HEK293 (cell line): ENCODE results near the gene PCBP4.

ENCODE experiments used
- CTCF ChIA-PET: fragments of 350-600 bp; formaldehyde crosslinking; extraction: SDS; loops from one replicate; lab custom pipeline; 2021; ENCODE audit warnings: antibody characterized with exemption; lab: Yijun Ruan, JAX
- POLR2A ChIA-PET: fragments of 300-600 bp; formaldehyde crosslinking; extraction: SDS; loops from one replicate; lab custom pipeline; 2020; ENCODE audit warnings: antibody characterized with exemption, inconsistent platforms; lab: Yijun Ruan, JAX
- H3K27ac ChIP-seq: fragments of 200-500 bp; sonication (Bioruptor generic); 2 replicates; pipeline ENCODE4 v1.5.1; 2014; ENCODE audit warnings: low read depth, low read length, control low read depth, inconsistent platforms; ENCODE audit errors: extremely low read depth
- H3K36me3 ChIP-seq, 2 experiments: fragments of 200-500 bp in 1 of 2; sonication (Bioruptor generic) in 1 of 2; 1 replicate in 1 of 2; 2 replicates in 1 of 2; pipeline ENCODE4 v1.5.1; 2014 to 2017; ENCODE audit warnings: inconsistent platforms in 2 of 2, low read length in 2 of 2; ENCODE audit not compliant: control insufficient read depth in 2 of 2, insufficient read depth in 1 of 2
- H3K4me1 ChIP-seq: fragments of 200-500 bp; sonication (Bioruptor generic); 2 replicates; pipeline ENCODE4 v1.5.1; 2014; ENCODE audit warnings: mild to moderate bottlenecking, low read length, inconsistent platforms; ENCODE audit not compliant: control insufficient read depth, insufficient read depth
- H3K4me3 ChIP-seq: 2 replicates; pipeline ENCODE4 v1.5.1; 2011; ENCODE audit warnings: low read depth, mild to moderate bottlenecking, control low read depth, low read length, moderate library complexity
- H3K9me3 ChIP-seq: fragments of 200-500 bp; sonication (Bioruptor generic); 2 replicates; pipeline ENCODE4 v1.5.1; 2014; ENCODE audit warnings: low read depth, low read length, inconsistent platforms; ENCODE audit not compliant: control insufficient read depth, insufficient read depth
- EGR2 ChIP-seq: fragments of 450-650 bp; formaldehyde crosslinking; IDR thresholded peaks from 2 replicates; pipeline ENCODE4 v1.5.1; 2016; ENCODE audit warnings: low read depth, missing biosample characterization, missing genetic modification characterization
- GLIS1 ChIP-seq: fragments of 450-650 bp; formaldehyde crosslinking; IDR thresholded peaks from 2 replicates; pipeline ENCODE4 v1.5.1; 2016; ENCODE audit warnings: missing biosample characterization, missing genetic modification characterization
- GLIS2 ChIP-seq: fragments of 450-650 bp; formaldehyde crosslinking; IDR thresholded peaks from 2 replicates; pipeline ENCODE4 v1.5.1; 2016; ENCODE audit warnings: missing biosample characterization, missing genetic modification characterization
- OSR2 ChIP-seq: fragments of 450-650 bp; formaldehyde crosslinking; IDR thresholded peaks from 2 replicates; pipeline ENCODE4 v1.5.1; 2016; ENCODE audit warnings: missing biosample characterization, missing genetic modification characterization
- PATZ1 ChIP-seq: fragments of 450-650 bp; formaldehyde crosslinking; IDR thresholded peaks from 2 replicates; pipeline ENCODE4 v1.5.1; 2016; ENCODE audit warnings: missing biosample characterization, missing genetic modification characterization
- PRDM10 ChIP-seq: fragments of 450-650 bp; formaldehyde crosslinking; IDR thresholded peaks from 2 replicates; pipeline ENCODE4 v1.5.1; 2016; ENCODE audit warnings: missing biosample characterization, missing genetic modification characterization
- SETDB1 ChIP-seq: IDR thresholded peaks from one replicate; pipeline ENCODE4 v1.6.1; 2017; ENCODE audit warnings: mild to moderate bottlenecking, low read length, moderate library complexity, mixed read lengths; ENCODE audit not compliant: insufficient read length
- ZFP69B ChIP-seq: fragments of 450-650 bp; formaldehyde crosslinking; IDR thresholded peaks from 2 replicates; pipeline ENCODE4 v1.5.1; 2016; ENCODE audit warnings: missing biosample characterization, missing genetic modification characterization
- ZNF138 ChIP-seq: fragments of 450-650 bp; formaldehyde crosslinking; IDR thresholded peaks from 2 replicates; pipeline ENCODE4 v1.5.1; 2016; ENCODE audit warnings: missing biosample characterization, missing genetic modification characterization, borderline replicate concordance
- ZNF335 ChIP-seq: fragments of 450-650 bp; formaldehyde crosslinking; conservative IDR thresholded peaks from 2 replicates; pipeline ENCODE4 v1.5.1; 2016; ENCODE audit warnings: missing biosample characterization, missing genetic modification characterization
- ZNF362 ChIP-seq: fragments of 450-650 bp; formaldehyde crosslinking; IDR thresholded peaks from 2 replicates; pipeline ENCODE4 v1.5.1; 2016; ENCODE audit warnings: missing biosample characterization, missing genetic modification characterization
- ZSCAN16 ChIP-seq: fragments of 450-650 bp; formaldehyde crosslinking; IDR thresholded peaks from 2 replicates; pipeline ENCODE4 v1.5.1; 2016; ENCODE audit warnings: missing biosample characterization, missing genetic modification characterization

The PCBP4 gene

GRCh38 chr3:51968170-51968775 is 1.0 kb upstream of the PCBP4 start (continued):
- TF ChIP-seq PATZ1 (tag by site-specific recombination) = 0 out of 2 replicates have a peak, but pooled peaks have one; percentile 54
- no peak for TF ChIP-seq SETDB1
- TF ChIP-seq ZSCAN16 (tag by site-specific recombination) = no peak
- 0 out of 2 replicates have a peak, but pooled peaks have one; percentile 28 for TF ChIP-seq ZFP69B (tag by site-specific recombination)
- TF ChIP-seq GLIS1 (tag by site-specific recombination) = peak; percentile 40; the same call in 1 of the 2 replicates
- no peak for TF ChIP-seq OSR2 (tag by site-specific recombination)
- peak; percentile 69 for TF ChIP-seq PRDM10 (tag by site-specific recombination)
- peak; percentile 61 for TF ChIP-seq EGR2 (tag by site-specific recombination)

- ChIA-PET POLR2A (interaction anchor here (0.6 to 1.8 kb wide), 3 partner anchors 16 to 592 kb away, joined by 3 to 8 read pairs (median 4); partner anchors contain the start of genes ACY1 and RPL29), CTCF (interaction anchor here (1.0 kb wide), 1 partner anchor 24 kb away, joined by 3 read pairs; no protein-coding TSS in a partner anchor)
These were observed 301 bp downstream of the PCBP4 start for GRCh38 chr3:51966922-51967383.

GRCh38 chr3:51966486-51966885 is 768 bp downstream of the PCBP4 start:
- ChIA-PET POLR2A (interaction anchor here (1.6 kb wide), 1 partner anchor 16 kb away, joined by 6 read pairs; no protein-coding TSS in a partner anchor), CTCF (interaction anchor here (1.0 kb wide), 1 partner anchor 24 kb away, joined by 3 read pairs; no protein-coding TSS in a partner anchor)
- TF ChIP-seq ZNF362 (tag by site-specific recombination) (no peak), GLIS2 (tag by site-specific recombination) (0 out of 2 replicates have a peak, but pooled peaks have one; percentile 1)
- Histone ChIP-seq H3K27ac (no peak overlapping the region; the same call in 1 of the 2 replicates), H3K9me3 (no peaks in the 10 kb centered on the region), H3K36me3 (peaks cover 0 to 6% of the 10 kb centered on the region in 2 experiments; a peak in 1 of 3 replicates), H3K4me3 (peak overlapping the region; percentile 56), H3K4me1 (0 out of 2 replicates have a peak, but pooled peaks cover 2% of the 10 kb centered on the region)

More at GRCh38 chr3:51966922-51967383, 301 bp downstream of the PCBP4 start:
- Histone ChIP-seq H3K36me3 (peaks cover 0 to 7% of the 10 kb centered on the region in 2 experiments; a peak in 1 of 3 replicates), H3K4me3 (peak overlapping the region; percentile 56), H3K4me1 (0 out of 2 replicates have a peak, but pooled peaks cover 2% of the 10 kb centered on the region), H3K27ac (peak overlapping the region; percentile 31; the same call in 1 of the 2 replicates), H3K9me3 (no peaks in the 10 kb centered on the region)
- TF ChIP-seq ZNF138 (tag by site-specific recombination) = no peak
- TF ChIP-seq ZNF335 = peak; percentile 74
- 0 out of 2 replicates have a peak, but pooled peaks have one; percentile 23 for TF ChIP-seq PATZ1 (tag by site-specific recombination)
